Left lung (tissue), 10 donors: ENCODE measurements around the gene RETN. TPM values are rescaled to one million over a fixed set of nuclear protein-coding genes. Genes with fewer than 3 reads are reported as not detected.

Source experiments
- ATAC-seq: fragments of 200-7000 bp; cut with Tn5 transposase; one replicate; pipeline ENCODE4 v1.9.1; 2020; ENCODE audit warnings: moderate library complexity
- DNase-seq, 4 donors: peaks; one replicate each; pipeline ENCODE4 v3.0.0-alpha.2; 2013 to 2020
- H3K27ac ChIP-seq, 2 donors: fragments of 200-600 bp; sonication (generic) in 1 of 2; one replicate each; pipeline versions ENCODE4 v1.5.0 to v1.8.0; 2020 to 2021
- H3K27me3 ChIP-seq, 2 donors: fragments of 200-600 bp; sonication (generic) in 1 of 2; one replicate each; pipeline versions ENCODE4 v1.5.0 to v1.8.0; 2020 to 2021
- H3K36me3 ChIP-seq, 2 donors: fragments of 200-600 bp; sonication (generic) in 1 of 2; one replicate each; pipeline versions ENCODE4 v1.5.0 to v1.8.0; 2020 to 2021
- H3K4me1 ChIP-seq, 2 donors: fragments of 200-600 bp; one replicate each; pipeline ENCODE4 v1.8.0; 2021
- H3K4me3 ChIP-seq, 2 donors: fragments of 200-600 bp; sonication (generic) in 1 of 2; one replicate each; pipeline versions ENCODE4 v1.5.0 to v1.8.0; 2020 to 2021; ENCODE audit warnings: mild to moderate bottlenecking in 1 of 2
- H3K9me3 ChIP-seq, 2 donors: fragments of 200-600 bp; sonication (generic) in 1 of 2; one replicate each; pipeline versions ENCODE4 v1.5.0 to v1.8.0; 2020 to 2021
- intact Hi-C, 2 donors: fragments of 100-400 bp; cut with DNase I; formaldehyde crosslinking; loops; one replicate each; pipeline versions ENCODE4 v1.11.2 to v1.14.2; 2022
- polyA plus RNA-seq, 6 donors: library from polyadenylated mRNA; unstranded; fragments of 120-200 nt; gene quantifications; one replicate each; pipeline ENCODE4 v1.2.1, GENCODE V29; 2013; ENCODE audit not compliant: insufficient read length in 6 of 6
- total RNA-seq, 2 donors: library from RNA; stranded (reverse); fragmentation: NEBNext Ultra II Directional; extraction: Animal tissue kit (Norgen Biotek cat#: 25700); gene quantifications; one replicate each; pipeline ENCODE4 v1.2.1, GENCODE V29; 2021
- TF ChIP-seq, protein P1 (sequence below), 2 donors: fragments of 200-600 bp; sonication (generic) in 1 of 2; IDR thresholded peaks; one replicate each; pipeline versions ENCODE4 v1.5.0 to v1.8.0; 2021; ENCODE audit warnings: antibody characterized with exemption in 2 of 2
- donor health status: DM: no; HTN: yes; CAD: no.
- donor health status: DM: no; HTN: no; CAD: no.

Gene RETN
- total and polyA plus RNA-seq, 8 donors, result 1.2 to 22.4 (median 2.3) TPM

DNA sequence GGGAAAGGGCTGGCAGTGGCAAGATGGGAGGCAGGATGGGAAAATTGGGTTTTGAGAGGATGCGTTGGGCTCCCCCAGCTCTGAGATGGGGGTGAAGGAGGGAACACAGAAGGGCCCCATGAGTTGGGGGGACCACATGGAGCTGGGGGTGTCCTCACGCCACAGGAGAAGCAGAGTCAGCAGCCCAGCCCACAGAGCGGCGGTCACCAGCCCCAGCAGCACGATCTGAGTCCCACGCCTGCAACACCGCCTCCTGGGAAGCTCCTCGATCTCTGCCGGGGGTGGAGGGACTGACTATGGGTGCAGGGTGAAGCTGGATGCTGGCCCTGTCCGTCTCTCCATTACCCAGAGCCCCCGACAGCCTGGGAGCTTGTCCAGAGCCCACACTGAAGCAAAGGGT lies 29.7 kb downstream of the RETN start:
- DNase-seq (no peak), ATAC-seq (no peak)
- Histone ChIP-seq H3K4me3 (no peak overlapping the region), H3K36me3 (no peaks in the 10 kb centered on the region), H3K9me3 (no peaks in the 10 kb centered on the region), H3K4me1 (peaks cover 0 to 8% of the 10 kb centered on the region in 2 donors), H3K27me3 (peaks cover 0 to 44% of the 10 kb centered on the region in 2 donors), H3K27ac (no peak overlapping the region)
- intact Hi-C loops, result no loop called here
- TF ChIP-seq, protein P1, sequence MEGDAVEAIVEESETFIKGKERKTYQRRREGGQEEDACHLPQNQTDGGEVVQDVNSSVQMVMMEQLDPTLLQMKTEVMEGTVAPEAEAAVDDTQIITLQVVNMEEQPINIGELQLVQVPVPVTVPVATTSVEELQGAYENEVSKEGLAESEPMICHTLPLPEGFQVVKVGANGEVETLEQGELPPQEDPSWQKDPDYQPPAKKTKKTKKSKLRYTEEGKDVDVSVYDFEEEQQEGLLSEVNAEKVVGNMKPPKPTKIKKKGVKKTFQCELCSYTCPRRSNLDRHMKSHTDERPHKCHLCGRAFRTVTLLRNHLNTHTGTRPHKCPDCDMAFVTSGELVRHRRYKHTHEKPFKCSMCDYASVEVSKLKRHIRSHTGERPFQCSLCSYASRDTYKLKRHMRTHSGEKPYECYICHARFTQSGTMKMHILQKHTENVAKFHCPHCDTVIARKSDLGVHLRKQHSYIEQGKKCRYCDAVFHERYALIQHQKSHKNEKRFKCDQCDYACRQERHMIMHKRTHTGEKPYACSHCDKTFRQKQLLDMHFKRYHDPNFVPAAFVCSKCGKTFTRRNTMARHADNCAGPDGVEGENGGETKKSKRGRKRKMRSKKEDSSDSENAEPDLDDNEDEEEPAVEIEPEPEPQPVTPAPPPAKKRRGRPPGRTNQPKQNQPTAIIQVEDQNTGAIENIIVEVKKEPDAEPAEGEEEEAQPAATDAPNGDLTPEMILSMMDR (IDR thresholded peaks at IDR 0.05), result no peak

DNA sequence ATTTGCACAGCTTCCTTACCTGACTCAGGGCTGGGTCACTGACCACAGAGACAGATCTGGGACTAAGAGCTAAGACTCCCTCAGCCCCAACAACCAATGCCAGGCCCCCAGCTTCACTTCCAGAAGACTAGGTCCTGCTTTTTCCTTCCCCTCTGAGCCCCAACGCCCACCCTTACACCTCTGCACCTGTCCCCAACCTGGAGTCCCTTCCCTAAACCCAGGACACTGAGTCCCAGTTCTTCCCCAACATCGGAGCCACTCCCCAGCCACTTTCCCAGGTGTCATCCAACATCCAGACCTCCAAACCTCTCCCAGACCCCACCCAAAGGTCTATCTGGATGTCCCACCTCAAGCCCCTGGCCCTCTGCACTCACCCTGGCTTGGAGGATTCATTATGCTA lies 30.2 kb downstream of the RETN start:
- Histone ChIP-seq H3K36me3 (no peaks in the 10 kb centered on the region), H3K27ac (no peak overlapping the region), H3K4me1 (peaks cover 0 to 8% of the 10 kb centered on the region in 2 donors), H3K4me3 (no peak overlapping the region), H3K27me3 (peaks cover 0 to 44% of the 10 kb centered on the region in 2 donors), H3K9me3 (no peaks in the 10 kb centered on the region)
- intact Hi-C loops, result no loop called here
- no peak for ATAC-seq
- TF ChIP-seq, protein P1 (IDR thresholded peaks at IDR 0.05), result no peak
- no peak for DNase-seq

DNA sequence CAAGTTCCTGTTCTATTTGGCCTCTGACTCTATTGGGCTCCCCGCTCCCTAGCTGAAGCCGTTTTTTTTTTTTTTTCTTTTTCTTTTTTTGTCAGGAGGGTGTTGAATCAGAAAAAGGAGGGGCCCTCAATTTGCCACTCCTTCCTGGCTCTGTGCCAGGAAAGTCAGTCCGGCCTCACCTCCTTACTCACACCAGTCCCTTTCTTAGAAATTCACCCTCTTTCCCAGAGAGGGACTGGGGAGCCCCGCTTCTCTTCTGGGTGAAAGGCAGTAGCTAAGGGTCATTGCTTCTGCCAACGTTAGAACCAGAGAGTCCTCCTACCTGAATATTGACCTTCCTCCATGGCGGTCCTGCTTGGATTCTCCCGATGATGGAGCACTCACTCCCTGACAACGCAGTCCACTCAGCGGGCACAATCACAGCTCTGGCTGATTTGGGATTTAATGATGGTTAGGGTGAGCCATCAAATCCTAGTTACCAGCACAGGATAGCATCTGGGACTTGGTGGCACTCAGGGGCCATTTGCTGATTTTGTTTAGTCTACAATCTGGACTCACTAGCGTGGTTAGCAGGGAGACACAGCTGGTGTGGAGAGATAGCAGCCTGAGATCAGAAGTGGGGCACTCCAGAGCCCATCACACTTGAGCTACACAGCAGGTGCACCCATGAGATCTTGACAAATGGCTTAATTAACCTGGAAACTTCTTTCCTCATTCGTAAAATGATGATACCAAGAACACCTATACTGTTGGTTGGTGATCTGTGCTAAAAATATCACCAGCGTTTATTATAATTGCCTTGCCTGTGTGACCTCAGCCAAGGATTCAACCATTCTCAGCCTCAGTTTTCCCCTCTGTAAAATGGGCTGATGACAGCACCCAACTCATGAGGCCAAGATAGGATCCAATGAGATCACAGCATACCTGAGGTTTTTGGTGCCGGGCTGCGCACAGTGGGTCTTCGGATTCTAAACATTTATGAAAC lies 30.9 kb downstream of the RETN start:
- H3K4me3 ChIP-seq, result no peak overlapping the region
- no peaks in the 10 kb centered on the region for H3K9me3 ChIP-seq
- no peak for DNase-seq
- TF ChIP-seq, protein P1 (IDR thresholded peaks at IDR 0.05), result no peak
- ATAC-seq, result no peak
- peaks cover 0 to 44% of the 10 kb centered on the region in 2 donors for H3K27me3 ChIP-seq
- no peaks in the 10 kb centered on the region for H3K36me3 ChIP-seq
- no peak overlapping the region for H3K27ac ChIP-seq
- H3K4me1 ChIP-seq, result peaks cover 0 to 15% of the 10 kb centered on the region in 2 donors
- intact Hi-C loops, result no loop called here

DNA sequence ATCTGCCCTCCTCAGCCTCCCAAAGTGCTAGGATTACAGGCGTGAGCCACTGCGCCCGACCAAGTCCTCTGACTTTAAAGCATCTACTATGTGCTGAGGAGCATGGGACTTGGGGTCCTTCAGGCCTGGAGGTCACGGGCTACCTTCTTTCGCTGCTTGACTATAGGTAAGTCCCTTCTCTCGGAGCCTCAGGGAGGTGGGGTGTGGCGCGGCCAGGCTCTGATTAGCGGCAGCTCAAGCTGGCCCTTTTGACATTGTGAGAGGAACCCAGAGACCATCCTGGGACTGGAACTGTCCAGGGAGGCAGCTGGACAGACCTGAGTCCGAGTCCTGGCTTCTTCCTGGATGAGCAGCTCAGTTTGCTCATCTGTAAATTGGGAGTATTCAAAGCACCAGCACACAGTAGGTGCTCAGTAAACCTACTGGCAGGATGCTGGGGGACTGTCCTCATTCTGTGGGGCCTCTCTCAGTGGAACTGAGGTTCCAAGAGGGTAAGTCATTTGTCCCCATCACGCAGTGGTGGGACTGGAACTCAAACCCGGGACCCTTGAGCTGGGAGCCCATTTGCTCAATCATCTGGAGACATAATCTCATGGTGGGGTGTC lies 32.3 kb downstream of the RETN start:
- Histone ChIP-seq H3K4me1 (peaks cover 0 to 30% of the 10 kb centered on the region in 2 donors), H3K27ac (no peak overlapping the region), H3K27me3 (peaks cover 0 to 38% of the 10 kb centered on the region in 2 donors), H3K9me3 (no peaks in the 10 kb centered on the region), H3K36me3 (no peaks in the 10 kb centered on the region), H3K4me3 (no peak overlapping the region)
- TF ChIP-seq, protein P1 (IDR thresholded peaks at IDR 0.05), result no peak
- intact Hi-C loops, result no loop called here
- no peak for ATAC-seq
- DNase-seq, result no peak
